ENCODE results near the gene TNXB.
A peak's percentile ranks its signal among the peaks of the same experiment; 100 is the strongest.

The TNXB gene, protein sequence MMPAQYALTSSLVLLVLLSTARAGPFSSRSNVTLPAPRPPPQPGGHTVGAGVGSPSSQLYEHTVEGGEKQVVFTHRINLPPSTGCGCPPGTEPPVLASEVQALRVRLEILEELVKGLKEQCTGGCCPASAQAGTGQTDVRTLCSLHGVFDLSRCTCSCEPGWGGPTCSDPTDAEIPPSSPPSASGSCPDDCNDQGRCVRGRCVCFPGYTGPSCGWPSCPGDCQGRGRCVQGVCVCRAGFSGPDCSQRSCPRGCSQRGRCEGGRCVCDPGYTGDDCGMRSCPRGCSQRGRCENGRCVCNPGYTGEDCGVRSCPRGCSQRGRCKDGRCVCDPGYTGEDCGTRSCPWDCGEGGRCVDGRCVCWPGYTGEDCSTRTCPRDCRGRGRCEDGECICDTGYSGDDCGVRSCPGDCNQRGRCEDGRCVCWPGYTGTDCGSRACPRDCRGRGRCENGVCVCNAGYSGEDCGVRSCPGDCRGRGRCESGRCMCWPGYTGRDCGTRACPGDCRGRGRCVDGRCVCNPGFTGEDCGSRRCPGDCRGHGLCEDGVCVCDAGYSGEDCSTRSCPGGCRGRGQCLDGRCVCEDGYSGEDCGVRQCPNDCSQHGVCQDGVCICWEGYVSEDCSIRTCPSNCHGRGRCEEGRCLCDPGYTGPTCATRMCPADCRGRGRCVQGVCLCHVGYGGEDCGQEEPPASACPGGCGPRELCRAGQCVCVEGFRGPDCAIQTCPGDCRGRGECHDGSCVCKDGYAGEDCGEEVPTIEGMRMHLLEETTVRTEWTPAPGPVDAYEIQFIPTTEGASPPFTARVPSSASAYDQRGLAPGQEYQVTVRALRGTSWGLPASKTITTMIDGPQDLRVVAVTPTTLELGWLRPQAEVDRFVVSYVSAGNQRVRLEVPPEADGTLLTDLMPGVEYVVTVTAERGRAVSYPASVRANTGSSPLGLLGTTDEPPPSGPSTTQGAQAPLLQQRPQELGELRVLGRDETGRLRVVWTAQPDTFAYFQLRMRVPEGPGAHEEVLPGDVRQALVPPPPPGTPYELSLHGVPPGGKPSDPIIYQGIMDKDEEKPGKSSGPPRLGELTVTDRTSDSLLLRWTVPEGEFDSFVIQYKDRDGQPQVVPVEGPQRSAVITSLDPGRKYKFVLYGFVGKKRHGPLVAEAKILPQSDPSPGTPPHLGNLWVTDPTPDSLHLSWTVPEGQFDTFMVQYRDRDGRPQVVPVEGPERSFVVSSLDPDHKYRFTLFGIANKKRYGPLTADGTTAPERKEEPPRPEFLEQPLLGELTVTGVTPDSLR (N-terminal part only)

GRCh38 chr6:32109114-32109764 lies at the start of gene TNXB:
Gene TNXB, minus strand, starts transcription at chr6:32109338. Its CDS starts 11,140 bp downstream, at chr6:32098198.
- DNase-seq (ENCODE audit: low spot score) = no peak

DNA sequence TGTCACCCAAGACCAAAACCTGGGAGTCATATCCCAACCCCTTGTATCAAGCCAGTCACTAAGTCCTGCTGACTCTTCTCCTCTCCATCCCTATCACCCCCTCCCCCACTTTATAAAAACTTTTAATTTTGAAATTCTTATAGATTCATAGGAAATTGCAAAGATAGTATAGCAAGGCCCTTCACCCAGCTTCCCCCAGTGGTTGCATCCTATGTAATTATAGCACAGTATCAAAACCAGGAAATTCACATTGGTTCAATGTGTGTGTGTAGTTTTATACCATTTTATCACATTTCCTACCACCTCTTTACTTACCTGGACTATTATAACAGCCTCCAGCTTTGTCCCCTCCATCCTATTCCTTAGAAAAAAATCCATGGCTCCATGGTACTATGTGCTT lies 48.9 kb upstream of the TNXB start:
- DNase-seq (ENCODE audit: low spot score) = no peak

DNA sequence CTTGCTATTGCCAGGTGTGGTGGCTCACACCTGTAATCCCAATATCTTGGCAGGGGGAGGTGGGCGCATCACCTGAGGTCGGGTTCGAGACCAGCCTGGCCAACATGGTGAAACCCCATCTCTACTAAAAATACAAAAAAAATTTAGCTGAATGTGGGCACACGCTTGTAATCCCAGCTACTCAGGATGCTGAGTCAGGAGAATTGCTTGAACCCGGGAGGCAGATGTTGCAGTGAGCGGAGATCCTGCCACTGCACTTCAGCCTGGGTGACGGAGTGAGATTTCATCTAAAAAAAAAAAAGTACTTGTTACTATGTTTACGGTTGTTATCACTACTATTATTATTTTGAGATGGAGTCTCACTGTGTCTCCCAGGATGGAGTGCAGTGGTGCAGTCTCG lies 47.8 kb upstream of the TNXB start:
- DNase-seq (ENCODE audit: low spot score) = no peak

- DNase-seq (ENCODE audit: low spot score) = peak; percentile 69
Measured at GRCh38 chr6:32154514-32155161, 45.5 kb upstream of the TNXB start.

GRCh38 chr6:32153564-32154513 lies 44.7 kb upstream of the TNXB start, which contains the start of gene PPT2:
Gene PPT2, plus strand, starts transcription at chr6:32154141. Its CDS starts 454 bp downstream, at chr6:32154595.
- DNase-seq (ENCODE audit: low spot score) = peak; percentile 83

DNA sequence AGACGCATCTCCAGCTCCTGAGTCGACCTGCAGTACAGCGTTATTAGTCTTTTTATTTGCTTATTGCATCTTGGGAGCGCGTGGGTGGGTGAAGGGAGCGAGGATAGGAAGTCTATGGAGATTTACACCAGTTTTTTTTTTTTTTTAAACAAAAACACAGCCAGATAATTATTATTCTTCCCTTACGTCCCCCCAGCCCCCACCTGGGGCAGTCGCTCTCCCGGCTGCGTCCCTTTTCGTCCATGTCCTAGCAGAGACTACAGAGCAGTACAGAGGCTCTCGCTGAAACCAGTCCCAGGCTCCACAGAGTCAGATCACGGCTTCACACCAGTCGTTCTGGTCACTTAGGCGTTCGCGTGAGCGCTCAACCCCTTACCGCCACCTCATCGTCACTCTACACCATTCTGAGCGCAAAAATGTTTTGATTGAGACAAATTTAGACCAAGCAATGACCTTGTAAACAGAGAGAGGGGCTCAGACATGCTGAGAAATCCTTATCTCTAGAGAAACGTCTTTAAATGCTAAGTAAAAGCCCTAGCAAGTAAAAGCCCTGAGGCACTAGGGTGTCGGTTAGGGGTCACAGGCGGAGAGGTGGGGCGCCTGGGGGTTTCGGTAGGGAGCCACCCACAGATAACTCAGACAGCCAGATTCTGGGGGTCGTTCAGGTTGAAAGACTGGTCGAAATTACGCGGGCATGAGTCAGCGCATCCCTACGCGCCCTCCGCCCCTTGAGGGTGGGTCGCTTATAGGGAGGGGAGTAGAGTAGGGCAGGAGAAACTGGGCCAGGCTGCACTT lies 43.8 kb upstream of the TNXB start:
- no peak for DNase-seq (ENCODE audit: low spot score)

- DNase-seq (ENCODE audit: low spot score) = no peak
Measured at GRCh38 chr6:32151863-32152768, 43.0 kb upstream of the TNXB start, which contains the start of gene PRRT1. Gene PRRT1, minus strand, starts transcription at chr6:32151939. Its CDS starts 112 bp downstream, at chr6:32151827.

GRCh38 chr6:32151181-32151862 lies 42.2 kb upstream of the TNXB start:
- no peak for DNase-seq (ENCODE audit: low spot score)

GRCh38 chr6:32149932-32150870 lies 41.1 kb upstream of the TNXB start:
- no peak for DNase-seq (ENCODE audit: low spot score)

DNA sequence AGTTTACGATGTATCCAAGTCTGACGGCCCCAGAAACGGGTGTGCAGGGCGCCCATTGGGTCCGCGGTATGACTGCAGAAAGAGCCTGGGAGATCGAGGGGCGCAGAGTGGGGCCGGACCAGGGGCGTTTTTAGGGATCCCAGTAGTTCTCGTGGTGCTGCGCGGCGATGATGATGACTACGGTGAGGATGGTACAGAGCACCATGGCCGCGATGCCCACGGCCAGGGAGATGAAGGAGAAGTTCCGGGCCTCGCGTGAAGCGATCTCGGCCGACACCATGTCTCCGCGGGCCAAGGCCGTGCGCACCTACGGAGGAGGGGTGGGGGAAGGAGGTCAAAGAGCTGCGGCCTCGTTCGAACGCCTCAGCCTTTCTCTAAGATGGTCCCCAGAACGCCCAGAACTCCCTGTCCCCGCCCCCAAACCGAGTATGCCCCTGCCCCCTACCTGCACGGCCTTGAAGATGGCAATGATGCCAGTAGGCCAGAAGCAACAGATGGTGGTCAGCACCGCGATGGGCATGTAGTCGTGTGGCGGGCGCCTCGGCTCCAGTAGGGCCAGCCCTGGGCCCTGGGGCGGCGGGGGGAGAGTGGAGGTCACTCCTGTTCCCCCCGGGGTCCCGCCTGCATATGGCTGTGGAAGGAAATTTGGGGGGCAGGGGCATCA lies 40.1 kb upstream of the TNXB start:
- no peak for DNase-seq (ENCODE audit: low spot score)

- DNase-seq (ENCODE audit: low spot score) = no peak
Measured at GRCh38 chr6:32148289-32149091, 39.4 kb upstream of the TNXB start.

- no peak for DNase-seq (ENCODE audit: low spot score)
Measured at GRCh38 chr6:32147401-32148132, 38.4 kb upstream of the TNXB start.

GRCh38 chr6:32146687-32147086 lies 37.5 kb upstream of the TNXB start:
- no peak for DNase-seq (ENCODE audit: low spot score)

- no peak for DNase-seq (ENCODE audit: low spot score)
Measured at GRCh38 chr6:32146287-32146686, 37.1 kb upstream of the TNXB start.

Data from LoVo (cell line).